H1 (cell line): ENCODE results near the gene FAS. TPM values are rescaled to one million over a fixed set of nuclear protein-coding genes. Genes with fewer than 3 reads are reported as not detected.

Experiments used
- CTCF ChIA-PET: fragments of 300-600 bp; sonication (Branson Sonifier 250); formaldehyde crosslinking; loops from one replicate; lab custom pipeline; 2021; ENCODE audit not compliant: partially characterized antibody; lab: Charles Lee
- POLR2A ChIA-PET: fragments of 300-600 bp; sonication (Branson Sonifier 250); formaldehyde crosslinking; loops from one replicate; lab custom pipeline; 2021; ENCODE audit warnings: inconsistent platforms; ENCODE audit not compliant: partially characterized antibody; lab: Charles Lee
- DNase-seq, 2 experiments: peaks; one replicate each; pipeline versions ENCODE4 v3.0.0 to v3.0.0-alpha.2; 2010 to 2022; ENCODE audit warnings: low spot score in 2 of 2, low read depth in 1 of 2, mixed read lengths in 1 of 2
- FAIRE-seq: peaks from 2 replicates; lab custom pipeline; 2011; peaks lifted over from hg19 to GRCh38; lab: Jason Lieb, UNC
- H2AFZ ChIP-seq: 2 replicates; pipeline ENCODE4 v1.8.1; 2012; ENCODE audit warnings: low read length, inconsistent platforms
- H2AK5ac ChIP-seq: 2 replicates; pipeline ENCODE4 v1.6.1; 2013; ENCODE audit warnings: low read depth, low read length
- H2BK120ac ChIP-seq: replicated peaks from 2 replicates; pipeline ENCODE3; 2013; ENCODE audit warnings: low read depth, low read length, inconsistent platforms
- H2BK12ac ChIP-seq: 2 replicates; pipeline ENCODE4 v1.6.1; 2013; ENCODE audit warnings: low read depth, low read length
- H2BK15ac ChIP-seq: 2 replicates; pipeline ENCODE4 v1.6.1; 2013; ENCODE audit warnings: low read length
- H2BK20ac ChIP-seq: 2 replicates; pipeline ENCODE4 v1.6.1; 2013; ENCODE audit warnings: low read length
- H2BK5ac ChIP-seq: 2 replicates; pipeline ENCODE4 v1.6.1; 2013; ENCODE audit warnings: low read depth, low read length
- H3K14ac ChIP-seq: 2 replicates; pipeline ENCODE4 v1.6.1; 2013; ENCODE audit warnings: inconsistent platforms; ENCODE audit not compliant: insufficient read length
- H3K18ac ChIP-seq: 2 replicates; pipeline ENCODE4 v1.6.1; 2013; ENCODE audit warnings: low read length; ENCODE audit errors: extremely low read depth
- H3K23ac ChIP-seq: 2 replicates; pipeline ENCODE4 v1.6.1; 2013; ENCODE audit warnings: inconsistent platforms; ENCODE audit not compliant: insufficient read length
- H3K23me2 ChIP-seq: 2 replicates; pipeline ENCODE4 v1.6.1; 2013; ENCODE audit warnings: low read depth, low read length
- H3K27ac ChIP-seq: 2 replicates; pipeline ENCODE4 v1.6.1; 2011; ENCODE audit warnings: low read depth, low read length, inconsistent platforms
- H3K27me3 ChIP-seq, 4 experiments: replicated peaks in 1 of 4; 1 replicate in 1 of 4; 2 replicates in 3 of 4; pipeline versions ENCODE4 v1.6.1 to v1.8.1; 2011 to 2013; ENCODE audit warnings: low read length in 3 of 4, mild to moderate bottlenecking in 3 of 4, inconsistent platforms in 2 of 4, mixed read lengths in 2 of 4, moderate library complexity in 1 of 4; ENCODE audit not compliant: control insufficient read depth in 3 of 4, insufficient read depth in 3 of 4; ENCODE audit errors: extremely low read depth in 1 of 4
- H3K36me3 ChIP-seq, 4 experiments: 2 replicates each; pipeline versions ENCODE4 v1.6.1 to v1.8.1; 2011 to 2013; ENCODE audit warnings: mild to moderate bottlenecking in 4 of 4, low read length in 3 of 4, moderate library complexity in 2 of 4, control low read depth in 1 of 4, inconsistent platforms in 1 of 4; ENCODE audit not compliant: insufficient read depth in 4 of 4, control insufficient read depth in 2 of 4
- H3K4ac ChIP-seq: replicated peaks from 2 replicates; pipeline ENCODE3; 2013; ENCODE audit warnings: low read length, low read depth, mixed read lengths, inconsistent platforms; ENCODE audit not compliant: insufficient read length
- H3K4me1 ChIP-seq, 4 experiments: replicated peaks in 1 of 4; 1 replicate in 1 of 4; 2 replicates in 3 of 4; pipeline versions ENCODE4 v1.6.1 to v1.8.1; 2011 to 2013; ENCODE audit warnings: low read length in 3 of 4, inconsistent platforms in 2 of 4, mixed read lengths in 1 of 4; ENCODE audit not compliant: insufficient read depth in 4 of 4, control insufficient read depth in 3 of 4
- H3K4me2 ChIP-seq, 2 experiments: 2 replicates each; pipeline versions ENCODE4 v1.6.1 to v1.8.1; 2011 to 2013; ENCODE audit warnings: low read depth in 2 of 2, low read length in 2 of 2, control low read depth in 1 of 2, inconsistent platforms in 1 of 2, mild to moderate bottlenecking in 1 of 2; ENCODE audit not compliant: insufficient read depth in 1 of 2
- H3K4me3 ChIP-seq, 4 experiments: fragments of 200-600, 300-600 bp in 1 of 4; sonication (generic), shearing (Covaris generic), sonication (Bioruptor Twin) in 1 of 4; 2 replicates each; pipeline versions ENCODE4 v1.5.1 to v1.8.1; 2011 to 2016; ENCODE audit warnings: low read length in 4 of 4, low read depth in 3 of 4, control low read depth in 2 of 4, inconsistent platforms in 2 of 4, mild to moderate bottlenecking in 2 of 4, mixed read lengths in 1 of 4, moderate library complexity in 1 of 4; ENCODE audit not compliant: insufficient read depth in 2 of 4; ENCODE audit errors: extremely low read depth in 1 of 4
- H3K56ac ChIP-seq: replicated peaks from 2 replicates; pipeline ENCODE3; 2013; ENCODE audit warnings: low read depth, mild to moderate bottlenecking, mixed read lengths, low read length, inconsistent platforms; ENCODE audit not compliant: insufficient read length
- H3K79me1 ChIP-seq: 2 replicates; pipeline ENCODE4 v1.6.1; 2013; ENCODE audit warnings: low read depth, low read length, control low read depth
- H3K79me2 ChIP-seq, 2 experiments: 2 replicates each; pipeline versions ENCODE4 v1.6.1 to v1.8.1; 2012 to 2013; ENCODE audit warnings: low read length in 2 of 2, mild to moderate bottlenecking in 2 of 2, inconsistent platforms in 1 of 2; ENCODE audit not compliant: insufficient read depth in 2 of 2, control insufficient read depth in 1 of 2
- H3K9ac ChIP-seq, 4 experiments: replicated peaks in 1 of 4; 1 replicate in 1 of 4; 2 replicates in 3 of 4; pipeline versions ENCODE4 v1.6.1 to v1.8.1; 2011 to 2013; ENCODE audit warnings: low read depth in 3 of 4, low read length in 3 of 4, control low read depth in 2 of 4, mild to moderate bottlenecking in 2 of 4, moderate library complexity in 2 of 4, inconsistent platforms in 1 of 4; ENCODE audit errors: extremely low read depth in 1 of 4
- H3K9me3 ChIP-seq, 2 experiments: 2 replicates each; pipeline versions ENCODE4 v1.6.1 to v1.8.1; 2012 to 2013; ENCODE audit warnings: mild to moderate bottlenecking in 2 of 2, moderate library complexity in 2 of 2, control low read depth in 1 of 2, inconsistent platforms in 1 of 2, low read depth in 1 of 2, low read length in 1 of 2, mixed read lengths in 1 of 2; ENCODE audit not compliant: insufficient read depth in 2 of 2
- H4K20me1 ChIP-seq, 2 experiments: replicated peaks in 1 of 2; 2 replicates each; pipeline versions ENCODE3 to v1.8.1; 2011 to 2013; ENCODE audit warnings: inconsistent platforms in 2 of 2, low read length in 2 of 2, mild to moderate bottlenecking in 1 of 2; ENCODE audit not compliant: insufficient read depth in 2 of 2, control insufficient read depth in 1 of 2
- H4K5ac ChIP-seq: 2 replicates; pipeline ENCODE4 v1.6.1; 2013; ENCODE audit warnings: low read length, low read depth, mixed read lengths, inconsistent platforms; ENCODE audit not compliant: insufficient read length
- H4K8ac ChIP-seq: 2 replicates; pipeline ENCODE4 v1.8.0; 2013; ENCODE audit warnings: mild to moderate bottlenecking, moderate library complexity, low read length, inconsistent platforms; ENCODE audit not compliant: insufficient read depth; ENCODE audit errors: extremely low read depth
- H4K91ac ChIP-seq: replicated peaks from 2 replicates; pipeline ENCODE3; 2013; ENCODE audit warnings: low read length, mixed read lengths, inconsistent platforms; ENCODE audit not compliant: insufficient read length
- CTBP2 ChIP-seq: IDR thresholded peaks from 2 replicates; pipeline ENCODE4 v1.7.0; 2011; ENCODE audit warnings: borderline replicate concordance, mild to moderate bottlenecking, moderate library complexity, mixed read lengths, low read length; ENCODE audit not compliant: insufficient read depth, insufficient read length
- SP2 ChIP-seq: IDR thresholded peaks from 2 replicates; pipeline ENCODE4 v1.6.1; 2012; ENCODE audit warnings: mild to moderate bottlenecking, low read length, inconsistent platforms
- SUZ12 ChIP-seq: fragments of 200-600 bp; sonication (generic); IDR thresholded peaks from 2 replicates; pipeline ENCODE4 v1.6.1; 2012; ENCODE audit warnings: mild to moderate bottlenecking, inconsistent platforms, low read length, moderate library complexity, mixed read lengths
- TEAD4 ChIP-seq: IDR thresholded peaks from 2 replicates; pipeline ENCODE4 v1.6.1; 2012; ENCODE audit warnings: low read depth, low read length, inconsistent platforms, mixed read lengths
- WGBS, 2 experiments: shearing (Covaris generic) in 1 of 2; methylation state at CpG; one replicate each; pipeline versions ENCODE4 v1.1.6 to v1.1.7; 2013 to 2015; ENCODE audit warnings: low lambda C conversion rate in 2 of 2, mixed read lengths in 2 of 2, inconsistent platforms in 1 of 2, low coverage in 1 of 2, missing lambda C conversion rate in 1 of 2; ENCODE audit not compliant: insufficient replicate concordance in 2 of 2, insufficient coverage in 1 of 2, insufficient read length in 1 of 2; ENCODE audit errors: extremely low coverage in 1 of 2, missing lambda C conversion rate in 1 of 2; 5-methylcytosine and 5-hydroxymethylcytosine counted together
- polyA plus RNA-seq, 7 experiments: library from polyadenylated mRNA; depleted of rRNA in 3 of 7; stranded (reverse) in 5 of 7; unstranded in 2 of 7; fragments of >200 nt in 5 of 7; fragments of 200-250 nt in 2 of 7; gene quantifications; 1 replicate in 5 of 7; 2 replicates in 1 of 7; 4 replicates in 1 of 7; pipeline versions ENCODE4 v1.2.1 to v1.2.3, GENCODE V29; 2011 to 2013; ENCODE audit warnings: missing spikeins in 2 of 7, mixed read lengths in 2 of 7
- total RNA-seq: library from RNA; stranded (reverse); fragmentation: NEBNext Ultra II Directional; extraction: Animal tissue kit (Norgen Biotek cat#: 25700); gene quantifications from 2 replicates; pipeline ENCODE4 v1.2.1, GENCODE V29; 2021

Gene FAS
- total and polyA plus RNA-seq, 2 of the 8 experiments (the other 6 are each of a cell fraction or from before 2014, with no cell fraction given) = 4.0 to 6.7 TPM

- no peaks in the 10 kb centered on the region for H3K79me1 ChIP-seq
- H3K18ac ChIP-seq = no peak overlapping the region
- H3K36me3 ChIP-seq = no peaks in the 10 kb centered on the region
- H3K27me3 ChIP-seq = no peaks in the 10 kb centered on the region
- no peak overlapping the region for H2BK15ac ChIP-seq
- no peak overlapping the region for H3K4me3 ChIP-seq
- FAIRE-seq = no peak
- no peak overlapping the region for H2BK5ac ChIP-seq
- H2BK120ac ChIP-seq = no peak overlapping the region
- H4K20me1 ChIP-seq = no peaks in the 10 kb centered on the region
- no peak overlapping the region for H3K4ac ChIP-seq
- H2AFZ ChIP-seq = no peak overlapping the region
- no peak overlapping the region for H2BK12ac ChIP-seq
- no peak overlapping the region for H2BK20ac ChIP-seq
- H3K23me2 ChIP-seq = no peaks in the 10 kb centered on the region
- ChIA-PET CTCF (interaction anchor here (0.6 to 3.1 kb wide), 7 partner anchors 11 to 258 kb away, joined by 3 to 10 read pairs (median 5); partner anchors contain the start of gene FAS), POLR2A (no interaction called here)
- no peak overlapping the region for H4K8ac ChIP-seq
- H3K56ac ChIP-seq = no peak overlapping the region
- TF ChIP-seq SP2 = no peak
- TF ChIP-seq CTBP2 = no peak
- no peak for TF ChIP-seq TEAD4
- TF ChIP-seq SUZ12 = no peak
- no peak overlapping the region for H4K91ac ChIP-seq
- WGBS, 2 experiments = 84% methylated on average over 3 of the region's 3 CpGs; no CpG with 5 or more reads in 1 of the 2 experiments
- no peak overlapping the region for H3K27ac ChIP-seq
- H2AK5ac ChIP-seq = no peak overlapping the region
- no peak overlapping the region for H3K14ac ChIP-seq
- H3K9ac ChIP-seq = no peak overlapping the region
- H3K9me3 ChIP-seq = no peaks in the 10 kb centered on the region
- H4K5ac ChIP-seq = no peak overlapping the region
- no peaks in the 10 kb centered on the region for H3K79me2 ChIP-seq
- DNase-seq = no peak
- no peaks in the 10 kb centered on the region for H3K4me1 ChIP-seq
- no peak overlapping the region for H3K4me2 ChIP-seq
- H3K23ac ChIP-seq = no peak overlapping the region
Measured at GRCh38 chr10:88943778-88944177, 46.8 kb upstream of the FAS start.
